GM19238 (cell line): ENCODE results near the gene C12orf76.
"Not testable (repeated sequence)": the region's sequence is repeated elsewhere in the genome, so short reads cannot be mapped to it uniquely, and the experiment has no call there.

Experiments used
- DNase-seq: peaks from one replicate; pipeline ENCODE4 v3.0.0; 2011; ENCODE audit warnings: low spot score; ENCODE audit not compliant: insufficient read length

C12orf76 gene

GRCh38 chr12:110048242-110049027, at the start of gene C12orf76:
C12orf76 (minus strand) TSS chr12:110048522; CDS start chr12:110048495, 27 bp downstream.
- peak; percentile 81 for DNase-seq

GRCh38 chr12:110093631-110094311, 45.4 kb upstream of the C12orf76 start:
- DNase-seq = no peak

GRCh38 chr12:110091136-110091711, 42.9 kb upstream of the C12orf76 start:
- DNase-seq = no peak

GRCh38 chr12:110090266-110091135, 42.2 kb upstream of the C12orf76 start:
- DNase-seq = no peak

GRCh38 chr12:110088936-110089335, 40.6 kb upstream of the C12orf76 start:
- DNase-seq = no peak

GRCh38 chr12:110088216-110088615, 39.9 kb upstream of the C12orf76 start:
- not testable (repeated sequence) for DNase-seq

- DNase-seq = no peak
These were observed 36.1 kb upstream of the C12orf76 start for GRCh38 chr12:110084314-110085015.

- no peak for DNase-seq
These were observed 32.1 kb upstream of the C12orf76 start for GRCh38 chr12:110080410-110080809.

- DNase-seq = peak; percentile 55
These were observed 31.4 kb upstream of the C12orf76 start for GRCh38 chr12:110079477-110080400.

- no peak for DNase-seq
These were observed 29.5 kb upstream of the C12orf76 start for GRCh38 chr12:110077800-110078199.

GRCh38 chr12:110075880-110076279, 27.6 kb upstream of the C12orf76 start:
- DNase-seq = no peak

GRCh38 chr12:110074089-110074488, 25.8 kb upstream of the C12orf76 start:
- no peak for DNase-seq

GRCh38 chr12:110073049-110073831, 24.9 kb upstream of the C12orf76 start:
- peak; percentile 19 for DNase-seq

- DNase-seq = not testable (repeated sequence)
These were observed 24.3 kb upstream of the C12orf76 start for GRCh38 chr12:110072636-110073035.

GRCh38 chr12:110071967-110072366, 23.6 kb upstream of the C12orf76 start:
- DNase-seq = no peak

- DNase-seq = no peak
These were observed 23.2 kb upstream of the C12orf76 start for GRCh38 chr12:110071504-110071903.

GRCh38 chr12:110068654-110069053, 20.3 kb upstream of the C12orf76 start:
- DNase-seq = no peak

- not testable (repeated sequence) for DNase-seq
These were observed 19.8 kb upstream of the C12orf76 start for GRCh38 chr12:110068115-110068514.

GRCh38 chr12:110067531-110067930, 19.2 kb upstream of the C12orf76 start:
- no peak for DNase-seq
